Activated CD8-positive, alpha-beta T cell treated with anti-CD3 and anti-CD28 coated beads, Interleukin-2, amount 10 ng/mL, durations not matched to agents 7 days and 5 days (primary cell): Measurements from ENCODE around the gene CADPS2. TPM values are rescaled to one million over a fixed set of nuclear protein-coding genes. Genes with fewer than 3 reads are reported as not detected.
"Not testable (repeated sequence)": the region's sequence is repeated elsewhere in the genome, so short reads cannot be mapped to it uniquely, and the experiment has no call there.

Experiments
- ATAC-seq: fragments of 150-1000 bp; cut with Tn5 transposase; one replicate; pipeline ENCODE4 v1.10.0; 2021; ENCODE audit warnings: moderate library complexity
- CTCF ChIA-PET: fragments of 350-600 bp; sonication (Branson Sonifier 250); formaldehyde crosslinking; loops from one replicate; lab custom pipeline; 2021; ENCODE audit warnings: antibody characterized with exemption; lab: Charles Lee
- POLR2A ChIA-PET: fragments of 350-600 bp; sonication (Branson Sonifier 250); formaldehyde crosslinking; loops from one replicate; lab custom pipeline; 2021; ENCODE audit warnings: antibody characterized with exemption; lab: Charles Lee
- DNase-seq: peaks from one replicate; pipeline ENCODE4 v3.0.0-alpha.2; 2020
- H3K27ac Mint-ChIP-seq: one replicate; pipeline ENCODE4 v1.8.0; 2021; ENCODE audit warnings: mild to moderate bottlenecking, mixed read lengths
- H3K27me3 Mint-ChIP-seq: one replicate; pipeline ENCODE4 v1.8.0; 2021; ENCODE audit warnings: low read depth, mixed read lengths
- H3K36me3 Mint-ChIP-seq: one replicate; pipeline ENCODE4 v1.8.0; 2021; ENCODE audit warnings: low read depth, mixed read lengths
- H3K4me1 Mint-ChIP-seq: one replicate; pipeline ENCODE4 v1.8.0; 2021; ENCODE audit warnings: low read depth, mixed read lengths
- H3K4me3 Mint-ChIP-seq: one replicate; pipeline ENCODE4 v1.8.0; 2021; ENCODE audit warnings: mild to moderate bottlenecking, mixed read lengths
- H3K9me3 Mint-ChIP-seq: one replicate; pipeline ENCODE4 v1.8.0; 2022; ENCODE audit warnings: mixed read lengths; ENCODE audit not compliant: insufficient read depth
- total RNA-seq, 2 experiments: library from RNA; stranded (reverse); gene quantifications; one replicate each; pipeline ENCODE4 v1.2.3, GENCODE V29; 2021

The CADPS2 gene
- total RNA-seq, 2 experiments from 2014 or later: not detected

DNA sequence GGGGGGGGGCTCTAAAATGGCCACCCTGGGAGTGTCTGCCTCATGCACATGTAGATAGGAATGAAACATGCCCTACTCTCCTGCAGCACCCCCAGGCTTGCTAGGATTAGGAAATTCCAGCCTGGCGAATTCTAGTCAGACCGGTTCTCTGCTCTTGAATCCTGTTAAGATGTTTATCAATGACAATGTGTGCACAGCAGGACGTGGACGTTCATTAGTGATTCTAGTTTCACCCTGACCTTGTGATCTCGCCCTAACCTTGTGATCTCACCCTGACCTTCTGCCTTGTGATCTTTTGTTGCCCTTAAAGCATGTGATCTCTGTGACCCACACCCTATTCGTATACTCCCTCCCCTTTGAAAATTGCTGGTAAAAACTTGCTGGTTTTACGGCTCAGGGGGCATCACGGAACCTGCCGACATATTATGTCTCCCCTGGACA lies 207.0 kb downstream of the CADPS2 start:
- CTCF ChIA-PET, DNase-seq, H3K9me3 Mint-ChIP-seq, H3K27ac Mint-ChIP-seq, ATAC-seq, H3K4me1 Mint-ChIP-seq, H3K36me3 Mint-ChIP-seq, H3K4me3 Mint-ChIP-seq, POLR2A ChIA-PET, H3K27me3 Mint-ChIP-seq: not testable (repeated sequence)

DNA sequence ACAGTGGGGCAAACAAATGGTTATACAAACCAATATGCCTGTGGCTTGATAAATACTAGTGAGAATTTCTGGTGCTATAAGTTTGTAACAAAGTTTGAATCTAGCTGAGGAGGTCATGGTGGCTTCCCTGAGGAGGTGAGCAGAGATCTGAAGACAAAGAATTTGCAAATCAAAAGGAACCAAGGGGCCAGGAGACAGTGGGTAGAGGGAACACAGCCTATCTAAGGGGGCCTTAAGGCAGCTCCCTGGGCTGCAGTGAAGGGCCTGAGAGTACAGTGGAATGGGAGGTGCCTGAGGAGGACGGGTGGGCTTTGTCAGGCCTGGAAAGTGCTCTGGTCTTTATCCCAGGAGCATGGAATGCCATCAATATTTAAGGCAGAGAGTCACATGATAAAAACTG lies 209.1 kb downstream of the CADPS2 start:
- ATAC-seq (no peak), DNase-seq (no peak)
- ChIA-PET CTCF (no interaction called here), POLR2A (no interaction called here)
- H3K4me1 Mint-ChIP-seq: no peaks in the 10 kb centered on the region
- H3K27me3 Mint-ChIP-seq: no peaks in the 10 kb centered on the region
- no peak overlapping the region for H3K4me3 Mint-ChIP-seq
- no peaks in the 10 kb centered on the region for H3K9me3 Mint-ChIP-seq
- H3K27ac Mint-ChIP-seq: no peak overlapping the region
- no peaks in the 10 kb centered on the region for H3K36me3 Mint-ChIP-seq

DNA sequence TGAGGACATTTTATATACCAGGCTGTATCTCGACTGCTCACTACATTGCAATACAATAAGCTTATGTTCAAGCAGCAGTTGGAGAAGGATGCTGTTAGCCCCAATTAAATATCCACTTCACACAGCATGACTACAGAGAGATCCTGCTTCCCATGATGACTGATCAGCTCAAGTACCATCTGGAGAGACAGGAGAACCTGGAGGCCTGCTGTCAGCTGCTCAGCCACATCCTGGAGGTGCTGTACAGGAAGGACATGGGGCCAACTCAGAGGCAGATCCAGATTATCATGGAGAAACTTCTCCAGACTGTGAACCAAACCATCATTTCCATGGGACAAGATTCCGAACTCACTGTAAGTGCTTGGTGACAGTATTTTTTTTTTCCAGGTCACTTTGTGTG lies 209.8 kb downstream of the CADPS2 start:
- no peaks in the 10 kb centered on the region for H3K27me3 Mint-ChIP-seq
- no peak for ATAC-seq
- ChIA-PET POLR2A (no interaction called here), CTCF (no interaction called here)
- H3K4me1 Mint-ChIP-seq: no peaks in the 10 kb centered on the region
- H3K27ac Mint-ChIP-seq: no peak overlapping the region
- no peak for DNase-seq
- H3K9me3 Mint-ChIP-seq: no peaks in the 10 kb centered on the region
- no peaks in the 10 kb centered on the region for H3K36me3 Mint-ChIP-seq
- H3K4me3 Mint-ChIP-seq: no peak overlapping the region

DNA sequence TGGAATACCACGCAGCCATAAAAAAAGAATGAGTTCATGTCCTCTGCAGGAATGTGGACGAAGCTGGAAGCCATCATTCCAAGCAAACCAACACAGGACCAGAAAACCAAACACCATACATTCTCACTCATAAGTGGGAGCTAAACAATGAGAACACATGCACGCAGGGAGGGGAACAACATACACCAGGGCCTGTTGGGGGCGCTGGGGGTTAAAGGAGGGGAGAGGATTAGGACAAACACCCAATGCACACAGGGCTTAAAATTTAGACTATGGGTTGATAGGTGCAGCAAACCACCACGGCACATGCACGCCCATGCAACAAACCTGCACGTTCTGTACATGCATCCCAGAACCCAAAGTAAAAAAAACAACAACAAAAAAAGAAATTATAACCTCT lies 210.6 kb downstream of the CADPS2 start:
- DNase-seq: no peak

DNA sequence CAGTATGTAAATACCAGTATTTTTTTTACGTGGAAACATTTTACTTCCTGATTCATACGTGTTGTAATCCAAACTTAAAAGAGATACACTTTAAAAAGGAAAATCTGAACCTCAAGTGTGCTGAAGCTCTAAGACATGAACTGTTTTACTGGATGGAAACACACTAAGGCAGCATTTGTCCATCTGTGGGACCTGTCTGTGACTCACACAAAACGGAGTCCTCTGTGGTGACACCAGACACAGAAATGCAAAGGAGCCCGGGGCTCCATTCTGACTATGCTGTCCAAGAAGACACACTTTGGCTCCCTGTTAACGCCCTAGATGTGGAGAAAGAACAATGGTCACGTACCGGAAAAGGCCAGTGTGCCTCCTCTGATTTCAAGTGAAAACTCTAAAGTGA lies 211.2 kb downstream of the CADPS2 start:
- CTCF ChIA-PET: no interaction called here
- POLR2A ChIA-PET: no interaction called here
- no peaks in the 10 kb centered on the region for H3K4me1 Mint-ChIP-seq
- no peak overlapping the region for H3K4me3 Mint-ChIP-seq
- H3K27me3 Mint-ChIP-seq: no peaks in the 10 kb centered on the region
- H3K27ac Mint-ChIP-seq: no peak overlapping the region
- no peaks in the 10 kb centered on the region for H3K9me3 Mint-ChIP-seq
- no peak for DNase-seq
- no peak for ATAC-seq
- H3K36me3 Mint-ChIP-seq: no peaks in the 10 kb centered on the region

More for the DNA sequence above, 210.6 kb downstream of the CADPS2 start:
- Mint-ChIP-seq H3K36me3 (no peaks in the 10 kb centered on the region), H3K4me1 (no peaks in the 10 kb centered on the region), H3K9me3 (no peaks in the 10 kb centered on the region), H3K27me3 (no peaks in the 10 kb centered on the region), H3K27ac (no peak overlapping the region), H3K4me3 (no peak overlapping the region)
- ATAC-seq: no peak
- ChIA-PET CTCF (no interaction called here), POLR2A (no interaction called here)

DNA sequence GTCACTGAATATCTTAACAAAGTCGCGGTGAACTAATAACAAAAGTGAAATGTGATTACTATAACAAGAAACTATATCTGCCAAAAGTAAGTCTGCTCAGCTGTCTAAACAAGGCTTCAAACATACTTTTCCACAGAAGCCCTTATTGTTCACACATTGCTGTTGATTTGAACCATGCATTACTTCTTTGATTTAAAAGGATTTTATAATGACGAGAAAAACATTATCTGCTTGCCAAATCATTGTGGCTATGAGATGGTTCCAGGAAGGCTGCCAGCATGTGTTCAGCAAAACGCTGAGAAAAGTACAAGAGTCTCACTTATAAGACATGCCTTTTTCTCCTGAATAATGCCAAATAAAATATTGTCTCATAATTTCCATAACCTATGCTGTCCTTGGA lies 211.8 kb downstream of the CADPS2 start:
- ChIA-PET POLR2A (no interaction called here), CTCF (no interaction called here)
- DNase-seq: no peak
- Mint-ChIP-seq H3K36me3 (no peaks in the 10 kb centered on the region), H3K4me1 (no peaks in the 10 kb centered on the region), H3K27me3 (no peaks in the 10 kb centered on the region), H3K4me3 (no peak overlapping the region), H3K27ac (no peak overlapping the region), H3K9me3 (no peaks in the 10 kb centered on the region)
- ATAC-seq: no peak

DNA sequence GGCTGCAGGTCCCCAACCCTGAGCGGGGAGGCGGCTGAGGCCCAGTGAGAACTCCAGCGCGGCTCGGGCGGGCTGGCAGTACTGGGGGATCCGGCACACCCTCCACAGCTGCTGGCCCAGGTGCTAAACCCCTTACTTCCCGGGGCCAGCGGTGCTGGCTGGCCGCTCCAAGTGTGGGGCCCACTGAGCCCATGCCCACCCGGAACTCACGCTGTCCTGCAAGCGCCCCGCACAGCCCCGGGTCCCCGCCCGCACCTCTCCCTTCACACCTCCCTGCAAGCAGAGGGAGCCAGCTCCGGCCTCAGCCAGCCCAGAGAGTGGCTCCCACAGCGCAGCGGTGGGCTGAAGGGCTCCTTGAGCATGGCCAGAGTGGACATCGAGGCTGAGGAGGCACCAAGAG lies 212.3 kb downstream of the CADPS2 start:
- no peaks in the 10 kb centered on the region for H3K4me1 Mint-ChIP-seq
- no peaks in the 10 kb centered on the region for H3K36me3 Mint-ChIP-seq
- no peak overlapping the region for H3K4me3 Mint-ChIP-seq
- ATAC-seq (no peak), DNase-seq (no peak)
- no peaks in the 10 kb centered on the region for H3K9me3 Mint-ChIP-seq
- ChIA-PET CTCF (no interaction called here), POLR2A (no interaction called here)
- H3K27ac Mint-ChIP-seq: no peak overlapping the region
- no peaks in the 10 kb centered on the region for H3K27me3 Mint-ChIP-seq

DNA sequence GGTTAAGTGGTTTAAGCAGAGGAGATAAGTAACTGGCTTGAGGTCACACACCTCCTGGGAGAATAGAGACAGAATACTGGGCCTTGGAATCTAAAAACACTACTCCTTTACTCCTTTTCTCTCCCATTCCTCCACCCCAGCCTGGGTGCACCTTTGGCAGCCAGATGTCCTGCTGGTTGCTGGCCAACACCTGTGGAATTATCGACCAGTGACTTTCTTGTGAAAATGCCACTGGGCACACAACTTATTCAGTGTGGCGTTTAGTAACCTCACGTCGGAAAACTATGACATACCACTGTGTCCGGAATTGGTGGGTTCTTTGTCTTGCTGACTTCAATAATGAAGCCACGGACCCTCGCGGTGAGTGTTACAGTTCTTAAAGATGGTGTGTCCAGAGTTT lies 213.7 kb downstream of the CADPS2 start:
- H3K27me3 Mint-ChIP-seq: no peaks in the 10 kb centered on the region
- no peak for DNase-seq
- H3K4me3 Mint-ChIP-seq: no peak overlapping the region
- H3K27ac Mint-ChIP-seq: no peak overlapping the region
- ChIA-PET POLR2A (no interaction called here), CTCF (no interaction called here)
- H3K36me3 Mint-ChIP-seq: no peaks in the 10 kb centered on the region
- H3K9me3 Mint-ChIP-seq: no peaks in the 10 kb centered on the region
- no peaks in the 10 kb centered on the region for H3K4me1 Mint-ChIP-seq
- ATAC-seq: no peak

DNA sequence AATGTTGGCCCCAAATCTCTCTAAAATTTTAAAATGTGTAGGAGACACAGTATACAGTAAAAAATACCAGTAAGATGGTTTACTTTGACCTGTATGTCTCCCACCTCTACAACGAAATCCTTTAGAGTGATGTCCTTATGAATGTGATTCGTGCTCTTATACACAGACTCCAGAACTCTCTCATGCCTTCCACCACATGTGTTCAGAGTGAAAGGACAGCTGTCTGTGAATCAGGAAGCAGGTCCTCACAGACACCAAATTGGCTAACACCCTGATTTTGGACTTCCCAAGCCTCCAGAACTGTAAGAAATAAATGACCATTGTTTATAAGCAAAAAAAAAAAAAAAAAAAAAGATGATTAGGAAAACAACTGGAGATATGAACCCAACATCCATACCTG lies 222.5 kb downstream of the CADPS2 start:
- DNase-seq (no peak), ATAC-seq (no peak)
- H3K4me3 Mint-ChIP-seq: no peak overlapping the region
- no peaks in the 10 kb centered on the region for H3K36me3 Mint-ChIP-seq
- H3K4me1 Mint-ChIP-seq: no peaks in the 10 kb centered on the region
- no peaks in the 10 kb centered on the region for H3K27me3 Mint-ChIP-seq
- CTCF ChIA-PET: no interaction called here
- H3K9me3 Mint-ChIP-seq: peaks cover 3% of the 10 kb centered on the region
- POLR2A ChIA-PET: no interaction called here
- no peak overlapping the region for H3K27ac Mint-ChIP-seq

DNA sequence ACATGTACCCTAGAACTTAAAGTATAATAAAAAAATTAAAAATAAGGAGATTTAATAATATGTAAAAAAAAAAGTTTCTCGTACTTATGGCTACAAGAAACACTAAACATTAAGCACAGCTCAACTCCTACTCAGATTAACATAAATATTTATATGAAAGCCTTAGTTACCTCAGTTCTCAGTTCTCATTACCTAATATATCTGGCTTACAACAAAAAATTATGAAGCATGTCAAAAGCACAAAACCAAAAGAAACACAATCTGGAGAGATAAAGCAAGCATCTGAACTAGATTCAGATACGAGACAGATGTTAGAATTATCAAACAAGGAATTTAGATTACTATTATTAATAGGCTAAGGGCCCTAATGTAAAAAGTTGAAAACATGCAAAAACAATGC lies 227.4 kb downstream of the CADPS2 start:
- DNase-seq (no peak), ATAC-seq (no peak)
- Mint-ChIP-seq H3K4me3 (no peak overlapping the region), H3K4me1 (no peaks in the 10 kb centered on the region), H3K27ac (no peak overlapping the region), H3K27me3 (no peaks in the 10 kb centered on the region), H3K36me3 (no peaks in the 10 kb centered on the region), H3K9me3 (peaks cover 6% of the 10 kb centered on the region)
- ChIA-PET POLR2A (no interaction called here), CTCF (no interaction called here)

DNA sequence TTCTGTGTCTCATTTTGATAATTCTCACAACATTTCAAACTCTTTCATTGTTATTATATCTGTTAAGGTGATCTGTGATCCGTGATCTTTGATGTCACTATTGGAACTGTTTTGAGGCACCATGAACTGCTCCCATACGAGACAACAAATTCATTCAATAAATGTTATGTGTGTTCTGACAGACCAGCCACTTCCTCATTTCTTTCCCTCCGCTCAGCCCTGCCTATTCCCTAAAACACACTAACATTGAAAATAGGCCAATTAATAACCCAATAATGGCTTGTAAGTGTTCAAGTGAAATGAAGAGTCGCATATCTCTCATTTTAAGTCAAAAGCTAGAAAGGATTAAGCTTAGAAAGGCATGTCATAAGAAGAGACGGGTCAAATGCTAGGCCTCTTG lies 232.6 kb downstream of the CADPS2 start:
- Mint-ChIP-seq H3K27me3 (no peaks in the 10 kb centered on the region), H3K4me1 (no peaks in the 10 kb centered on the region), H3K4me3 (no peak overlapping the region), H3K36me3 (no peaks in the 10 kb centered on the region), H3K9me3 (peaks cover 6% of the 10 kb centered on the region), H3K27ac (no peak overlapping the region)
- ATAC-seq (no peak), DNase-seq (no peak)
- ChIA-PET POLR2A (no interaction called here), CTCF (no interaction called here)

DNA sequence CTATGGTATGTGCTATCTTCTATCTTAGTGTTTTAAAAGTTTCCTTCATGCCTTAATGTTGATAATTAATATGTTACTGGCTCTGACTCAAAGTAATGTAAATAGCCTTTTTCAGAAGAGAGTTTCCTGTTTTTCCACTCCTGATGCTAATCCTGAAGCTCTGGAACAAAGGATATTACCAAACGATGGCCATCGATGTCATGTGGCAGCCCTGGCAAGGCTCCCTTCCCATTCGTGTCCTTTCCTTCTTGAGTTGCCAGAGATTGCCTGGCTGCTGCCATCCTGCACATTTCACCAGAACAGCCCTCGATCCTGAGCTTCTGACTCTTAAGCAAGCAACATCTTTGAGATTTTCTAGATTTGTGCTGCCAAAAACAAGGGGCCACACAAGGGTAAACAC lies 233.4 kb downstream of the CADPS2 start:
- DNase-seq (no peak), ATAC-seq (no peak)
- Mint-ChIP-seq H3K27me3 (no peaks in the 10 kb centered on the region), H3K36me3 (no peaks in the 10 kb centered on the region), H3K27ac (no peak overlapping the region), H3K4me1 (no peaks in the 10 kb centered on the region), H3K9me3 (peaks cover 6% of the 10 kb centered on the region), H3K4me3 (no peak overlapping the region)
- ChIA-PET CTCF (no interaction called here), POLR2A (no interaction called here)

DNA sequence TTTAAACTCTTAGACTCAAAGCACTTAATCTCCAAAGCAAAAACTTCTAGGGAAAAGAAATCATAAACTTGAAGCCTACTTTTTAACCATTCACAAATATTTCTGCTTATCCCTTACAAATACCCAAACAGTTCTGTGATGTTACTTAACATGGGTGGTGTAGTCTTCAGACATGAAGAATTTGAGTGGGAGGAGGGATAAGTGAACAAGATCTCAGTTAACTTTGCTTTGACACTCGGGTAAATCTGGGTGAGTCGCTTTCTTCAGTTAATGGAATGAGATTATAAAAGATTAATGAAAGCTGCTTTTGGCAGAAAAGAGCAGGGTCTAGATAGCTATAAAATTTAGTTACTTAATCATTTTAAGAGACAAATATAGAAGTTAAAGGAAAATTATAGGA lies 234.8 kb downstream of the CADPS2 start:
- H3K27ac Mint-ChIP-seq: no peak overlapping the region
- ATAC-seq (no peak), DNase-seq (no peak)
- no peaks in the 10 kb centered on the region for H3K36me3 Mint-ChIP-seq
- CTCF ChIA-PET: no interaction called here
- no peaks in the 10 kb centered on the region for H3K4me1 Mint-ChIP-seq
- H3K4me3 Mint-ChIP-seq: no peak overlapping the region
- H3K27me3 Mint-ChIP-seq: no peaks in the 10 kb centered on the region
- H3K9me3 Mint-ChIP-seq: peaks cover 6% of the 10 kb centered on the region
- POLR2A ChIA-PET: no interaction called here
